C4-2B (cell line): Measurements from ENCODE around the gene WWC1.
"Not testable (repeated sequence)": the region's sequence is repeated elsewhere in the genome, so short reads cannot be mapped to it uniquely, and the experiment has no call there.

ENCODE experiments used
- H3K27ac ChIP-seq: fragments of 450-650 bp; 2 replicates; pipeline ENCODE4 v1.5.1; 2017
- CTCF ChIP-seq: fragments of 450-650 bp; conservative IDR thresholded peaks from 2 replicates; pipeline ENCODE4 v1.5.1; 2017; ENCODE audit warnings: mild to moderate bottlenecking
- ZFX ChIP-seq: fragments of 450-650 bp; IDR thresholded peaks from 2 replicates; pipeline ENCODE4 v1.6.1; 2017

Gene WWC1

DNA sequence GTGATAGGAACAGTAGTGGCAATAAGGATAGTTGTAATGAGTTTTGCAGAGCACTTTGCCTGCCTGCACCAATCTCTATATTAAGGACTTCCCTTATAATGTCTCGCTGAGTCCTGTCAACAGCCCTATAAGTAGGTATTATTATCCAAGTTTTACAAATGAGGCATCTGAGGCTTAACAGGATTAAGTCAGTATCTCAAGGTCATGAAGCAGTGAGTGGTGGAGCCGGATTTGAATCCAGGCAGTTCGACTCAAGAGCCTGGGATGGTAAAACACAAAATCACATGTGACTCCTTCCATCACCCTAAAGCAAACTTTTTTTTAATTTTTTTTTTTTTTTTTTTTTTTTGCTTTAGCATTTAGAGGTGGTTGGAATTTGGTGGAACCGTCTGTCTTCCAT is 135.8 kb downstream of the WWC1 start:
- TF ChIP-seq CTCF (no peak), ZFX (no peak)
- no peak overlapping the region for H3K27ac ChIP-seq

DNA sequence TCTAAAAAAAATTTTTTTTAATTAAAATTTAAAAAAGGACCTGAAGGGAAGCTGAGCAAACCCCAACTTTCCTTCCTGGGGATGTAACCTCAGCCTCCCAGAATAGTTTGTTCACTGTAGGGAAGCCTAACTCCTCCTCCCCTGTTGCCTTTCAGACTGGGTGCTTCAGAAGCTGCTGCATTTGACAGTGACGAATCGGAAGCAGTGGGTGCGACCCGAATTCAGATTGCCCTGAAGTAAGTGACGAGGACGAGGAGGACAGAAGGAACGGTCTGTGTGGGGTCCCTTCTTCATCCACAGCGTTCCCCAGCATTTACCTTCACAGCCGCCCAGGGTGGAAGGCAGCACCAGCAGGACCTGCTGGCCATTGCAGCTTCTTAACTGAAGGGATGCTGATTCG is 137.1 kb downstream of the WWC1 start:
- TF ChIP-seq CTCF, result no peak
- TF ChIP-seq ZFX, result no peak
- H3K27ac ChIP-seq, result no peak overlapping the region

DNA sequence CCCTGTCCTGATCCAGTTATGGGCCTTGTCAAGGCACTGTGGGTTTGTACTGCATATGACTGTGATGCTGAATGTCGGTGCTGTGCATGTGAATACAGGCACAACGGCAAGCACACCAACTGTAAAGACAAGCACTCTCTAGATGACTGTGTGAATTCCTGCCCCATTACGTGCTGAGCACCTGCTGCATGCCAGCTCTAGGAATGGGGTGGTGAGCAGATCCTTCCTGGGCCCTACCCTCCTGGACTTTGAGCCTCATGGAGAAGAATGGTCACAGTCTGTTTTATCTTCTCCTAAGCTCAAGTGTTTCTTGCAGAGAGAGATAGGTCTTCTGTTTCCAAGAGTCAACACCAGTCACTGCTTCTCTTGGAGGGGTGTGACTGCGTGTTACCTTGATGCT is 138.9 kb downstream of the WWC1 start:
- H3K27ac ChIP-seq, result no peak overlapping the region
- TF ChIP-seq CTCF (no peak), ZFX (no peak)

DNA sequence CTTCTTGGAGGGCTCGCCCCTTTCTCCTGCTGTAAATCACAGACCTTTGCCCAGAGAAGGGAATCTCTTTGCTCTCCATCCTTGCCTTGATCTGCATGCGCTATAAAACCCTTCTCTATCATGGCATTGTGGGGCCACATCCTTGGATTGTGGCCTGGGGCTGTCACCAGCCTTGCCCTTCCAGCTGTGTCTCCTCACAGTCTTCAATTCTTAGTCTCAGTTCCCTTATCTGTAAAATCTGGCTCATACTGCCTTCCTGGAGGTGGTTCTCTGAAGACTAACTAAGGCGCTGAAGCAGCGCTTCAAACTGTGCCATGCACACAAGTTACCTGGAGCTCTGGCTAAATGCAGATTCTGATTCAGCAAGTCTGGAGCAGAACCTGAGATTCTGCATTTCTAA is 141.5 kb downstream of the WWC1 start:
- TF ChIP-seq ZFX (no peak), CTCF (no peak)
- no peak overlapping the region for H3K27ac ChIP-seq

DNA sequence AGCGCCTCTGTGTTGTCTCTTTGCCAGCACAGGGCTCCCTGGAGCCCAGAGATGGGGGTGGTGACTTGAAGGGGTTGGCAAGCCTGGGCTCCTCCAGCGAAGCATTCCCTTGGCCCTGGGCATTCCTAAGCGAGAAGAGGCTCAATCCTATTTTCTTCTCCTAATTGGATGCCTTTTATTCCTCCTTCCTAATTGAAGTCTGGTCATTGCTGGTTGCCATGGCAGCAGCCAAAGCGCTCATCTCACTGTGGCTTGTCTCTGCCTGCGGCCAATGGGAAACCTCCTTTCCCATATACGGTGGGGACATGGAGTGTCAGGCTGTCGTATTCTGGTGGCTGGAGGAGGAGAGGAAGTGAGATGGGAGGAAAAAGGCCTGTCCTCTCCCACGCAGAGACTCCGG is 142.6 kb downstream of the WWC1 start:
- H3K27ac ChIP-seq, result no peak overlapping the region
- TF ChIP-seq CTCF (no peak), ZFX (no peak)

DNA sequence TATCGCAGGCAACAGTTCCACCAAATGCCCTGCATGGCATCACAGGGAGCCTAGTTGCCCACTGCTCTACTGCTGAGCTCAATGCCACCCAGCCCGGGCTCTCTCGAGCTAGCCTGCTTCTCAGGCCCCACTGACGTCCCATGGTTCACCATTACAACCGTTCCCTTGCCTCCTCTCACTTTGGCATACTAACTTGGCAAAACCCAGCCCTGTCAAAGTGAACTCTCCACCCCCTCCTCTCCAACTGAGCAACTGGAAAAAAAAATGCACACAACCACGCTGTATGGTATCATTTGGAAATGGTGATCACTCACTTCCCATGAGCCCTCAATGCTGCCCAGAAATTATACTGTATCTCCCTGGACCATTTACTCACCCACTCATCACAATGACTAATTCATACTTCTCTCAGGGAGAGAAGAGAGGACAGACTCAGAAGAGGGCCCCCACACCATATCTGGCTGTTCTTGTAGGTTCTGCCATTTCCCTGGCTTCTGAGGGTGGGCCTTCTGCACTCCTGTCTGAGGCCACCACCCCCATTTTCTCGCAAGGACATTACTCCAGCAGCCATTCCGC is 143.4 kb downstream of the WWC1 start:
- H3K27ac ChIP-seq, result no peak overlapping the region
- TF ChIP-seq CTCF (no peak), ZFX (no peak)

- H3K27ac ChIP-seq, result not testable (repeated sequence)
Observed at GRCh38 chr5:168435340-168435739, 143.9 kb downstream of the WWC1 start.

- TF ChIP-seq CTCF (no peak), ZFX (no peak)
- H3K27ac ChIP-seq, result no peak overlapping the region
Observed at GRCh38 chr5:168438349-168438748, 146.9 kb downstream of the WWC1 start.
